ENCODE data around the gene REL.

REL gene

DNA sequence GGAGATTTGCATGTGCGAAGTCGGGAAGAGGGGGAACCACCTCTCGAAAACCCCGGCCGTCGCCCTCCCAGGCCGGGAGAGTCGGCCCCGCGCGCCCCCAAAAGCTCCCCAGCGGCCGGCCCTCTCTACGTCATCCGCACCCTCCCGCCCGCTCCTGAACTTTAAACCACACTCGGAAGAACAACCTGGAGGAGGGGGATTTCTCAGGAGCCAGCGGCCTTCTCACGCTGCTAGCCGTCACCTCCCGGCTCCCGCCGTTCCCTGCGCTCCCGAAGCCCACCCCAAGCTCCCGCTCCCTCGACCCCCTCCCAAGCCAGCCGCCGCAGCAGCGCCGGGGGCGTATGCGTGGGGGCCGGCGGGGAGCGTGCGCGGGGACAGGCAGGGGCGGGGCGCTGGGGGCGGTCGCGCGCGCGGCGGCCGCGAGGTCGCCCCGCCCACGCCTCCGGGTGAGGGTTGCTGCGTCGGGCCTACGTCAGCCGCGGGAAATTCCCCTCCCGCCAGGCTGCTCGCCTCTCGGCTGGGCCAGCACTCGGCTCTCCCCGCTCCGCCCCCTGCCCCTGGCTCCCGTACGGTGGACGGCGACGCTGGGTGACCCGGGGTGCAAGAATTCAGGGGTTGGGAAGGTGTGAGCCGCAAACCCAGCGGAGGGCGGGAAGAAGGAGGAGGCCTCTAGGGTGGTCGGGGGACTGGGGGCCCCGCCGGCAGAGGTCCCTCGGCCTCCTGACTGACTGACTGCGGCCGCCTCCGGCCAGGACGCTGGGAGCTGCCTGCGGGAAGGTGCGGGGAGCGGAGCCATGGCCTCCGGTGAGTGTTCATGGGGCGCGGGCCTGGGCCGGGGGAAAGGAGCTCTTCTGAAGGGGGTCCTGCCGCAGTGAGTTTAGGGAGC lies at the start of gene REL:
REL (plus strand) TSS at position 528 of the 886 bp plus-strand sequence; CDS start at position 795, 267 bp downstream.
- Histone ChIP-seq H3K4me1 (ENCODE audit: control insufficient read depth in 2 of 2, insufficient read depth in 2 of 2, low read length in 2 of 2) (peaks cover 9% of the 10 kb centered on the region in 2 donors), H3K9me3 (ENCODE audit: control insufficient read depth in 2 of 2, low read length in 2 of 2) (no peaks in the 10 kb centered on the region), H3K27ac (ENCODE audit: low read depth in 2 of 2, low read length in 2 of 2) (peak within 1 kb of the TSS; percentile 97 to 99), H3K36me3 (ENCODE audit: control insufficient read depth in 2 of 2, insufficient read depth in 2 of 2, low read length in 2 of 2) (no peaks in the 10 kb centered on the region), H3K9ac (ENCODE audit: low read depth in 1 of 2, low read length in 2 of 2) (peak within 1 kb of the TSS; percentile 95 to 100), H3K4me3 (ENCODE audit: low read length in 2 of 2) (peak within 1 kb of the TSS; percentile 83 to 97), H3K27me3 (ENCODE audit: control insufficient read depth in 2 of 2, insufficient read depth in 2 of 2, low read length in 2 of 2) (no peaks in the 10 kb centered on the region)

DNA sequence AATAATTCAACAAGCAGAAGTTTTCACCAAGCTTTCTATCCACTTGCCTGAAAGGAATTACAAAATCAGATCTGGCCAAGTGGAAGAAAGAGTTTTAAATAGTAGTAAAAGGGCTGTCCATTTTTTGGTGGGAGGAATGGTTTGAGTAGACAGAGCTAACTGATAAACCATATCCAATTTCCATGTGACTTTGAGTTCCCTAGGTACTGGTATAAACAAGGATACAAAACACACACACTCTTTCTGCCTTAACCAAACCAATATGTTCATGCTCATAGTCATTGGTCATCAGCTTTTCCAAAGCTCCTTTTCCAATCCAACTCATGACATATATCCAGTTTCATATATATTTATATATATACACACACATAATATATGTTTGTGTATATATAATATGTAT lies 49.5 kb upstream of the REL start:
- peaks cover 0 to 2% of the 10 kb centered on the region in 2 donors for H3K4me1 ChIP-seq (ENCODE audit: control insufficient read depth in 2 of 2, insufficient read depth in 2 of 2, low read length in 2 of 2)
- no peak overlapping the region for H3K27ac ChIP-seq (ENCODE audit: low read depth in 2 of 2, low read length in 2 of 2)

DNA sequence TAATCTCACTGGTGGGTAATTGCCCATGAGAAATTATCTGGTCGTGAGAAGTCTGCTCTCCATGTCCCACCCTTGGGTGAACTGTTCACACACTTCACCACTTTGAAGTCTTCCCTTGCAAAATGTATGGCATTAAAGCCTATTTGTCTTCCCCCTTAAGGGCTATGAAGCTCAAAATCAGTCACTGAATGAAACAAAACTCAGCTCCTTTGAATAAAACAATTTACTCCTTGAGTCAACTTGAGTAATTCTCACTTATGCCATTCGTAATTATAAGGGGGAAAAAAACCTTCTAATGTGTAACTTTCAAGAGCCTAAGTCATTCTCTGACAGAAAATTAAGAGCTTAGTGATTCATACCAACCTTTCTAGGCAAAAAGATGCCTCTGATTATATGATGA lies 48.8 kb upstream of the REL start:
- Histone ChIP-seq H3K27ac (ENCODE audit: low read depth in 2 of 2, low read length in 2 of 2) (no peak overlapping the region), H3K27me3 (ENCODE audit: control insufficient read depth in 2 of 2, insufficient read depth in 2 of 2, low read length in 2 of 2) (peaks cover 0 to 3% of the 10 kb centered on the region in 2 donors), H3K9me3 (ENCODE audit: control insufficient read depth in 2 of 2, low read length in 2 of 2) (no peaks in the 10 kb centered on the region), H3K4me1 (ENCODE audit: control insufficient read depth in 2 of 2, insufficient read depth in 2 of 2, low read length in 2 of 2) (peaks cover 0 to 2% of the 10 kb centered on the region in 2 donors), H3K36me3 (ENCODE audit: control insufficient read depth in 2 of 2, insufficient read depth in 2 of 2, low read length in 2 of 2) (no peaks in the 10 kb centered on the region), H3K9ac (ENCODE audit: low read depth in 1 of 2, low read length in 2 of 2) (no peak overlapping the region), H3K4me3 (ENCODE audit: low read length in 2 of 2) (no peak overlapping the region)

More for the DNA sequence above, 49.5 kb upstream of the REL start:
- no peaks in the 10 kb centered on the region for H3K9me3 ChIP-seq (ENCODE audit: control insufficient read depth in 2 of 2, low read length in 2 of 2)
- peaks cover 0 to 3% of the 10 kb centered on the region in 2 donors for H3K27me3 ChIP-seq (ENCODE audit: control insufficient read depth in 2 of 2, insufficient read depth in 2 of 2, low read length in 2 of 2)
- no peak overlapping the region for H3K9ac ChIP-seq (ENCODE audit: low read depth in 1 of 2, low read length in 2 of 2)
- H3K4me3 ChIP-seq (ENCODE audit: low read length in 2 of 2): no peak overlapping the region
- H3K36me3 ChIP-seq (ENCODE audit: control insufficient read depth in 2 of 2, insufficient read depth in 2 of 2, low read length in 2 of 2): no peaks in the 10 kb centered on the region

DNA sequence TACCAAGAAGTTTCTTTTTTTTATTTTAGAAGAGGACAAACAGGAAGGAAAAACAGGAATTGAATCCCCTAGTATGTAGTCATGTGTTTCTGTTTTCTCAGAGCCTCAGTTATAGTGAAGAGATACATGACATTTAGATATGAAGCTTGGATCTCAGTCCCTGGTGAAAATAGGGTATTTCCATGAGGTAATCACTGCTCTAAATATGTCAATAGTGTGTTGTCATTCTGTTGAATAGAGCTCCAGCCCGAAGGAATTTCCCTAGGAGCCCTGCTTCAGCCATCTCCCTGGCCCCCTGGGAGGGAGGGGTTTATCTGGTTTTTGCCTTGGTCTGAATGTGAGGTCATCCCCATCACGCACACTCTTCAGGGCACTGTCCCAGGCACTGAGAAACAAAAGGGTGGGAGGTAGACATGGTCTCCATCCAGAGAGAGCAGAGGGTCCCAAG lies 47.1 kb upstream of the REL start:
- Histone ChIP-seq H3K9ac (ENCODE audit: low read depth in 1 of 2, low read length in 2 of 2) (no peak overlapping the region), H3K27me3 (ENCODE audit: control insufficient read depth in 2 of 2, insufficient read depth in 2 of 2, low read length in 2 of 2) (peaks cover 0 to 3% of the 10 kb centered on the region in 2 donors), H3K27ac (ENCODE audit: low read depth in 2 of 2, low read length in 2 of 2) (no peak overlapping the region), H3K4me3 (ENCODE audit: low read length in 2 of 2) (no peak overlapping the region), H3K36me3 (ENCODE audit: control insufficient read depth in 2 of 2, insufficient read depth in 2 of 2, low read length in 2 of 2) (no peaks in the 10 kb centered on the region), H3K9me3 (ENCODE audit: control insufficient read depth in 2 of 2, low read length in 2 of 2) (no peaks in the 10 kb centered on the region), H3K4me1 (ENCODE audit: control insufficient read depth in 2 of 2, insufficient read depth in 2 of 2, low read length in 2 of 2) (peaks cover 0 to 2% of the 10 kb centered on the region in 2 donors)

DNA sequence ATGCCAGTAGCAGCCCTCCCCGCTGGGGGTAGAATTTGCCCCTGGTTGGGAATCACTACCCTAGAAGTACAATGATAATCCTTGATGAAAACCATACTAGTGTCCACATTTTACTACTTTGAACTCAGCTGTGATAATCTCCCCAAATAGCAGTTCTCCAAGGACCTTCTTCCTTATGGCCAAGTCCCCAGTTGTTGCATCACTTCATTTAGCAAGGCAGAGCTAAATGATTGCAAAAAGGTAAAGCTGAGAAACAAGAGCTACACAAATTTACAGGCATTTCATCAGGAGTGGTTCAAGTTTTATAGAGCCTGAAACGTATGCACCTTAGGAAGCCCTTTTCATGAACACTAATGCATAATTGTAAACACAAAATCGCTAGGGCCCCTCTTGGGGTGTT lies 44.9 kb upstream of the REL start:
- no peak overlapping the region for H3K4me3 ChIP-seq (ENCODE audit: low read length in 2 of 2)
- H3K4me1 ChIP-seq (ENCODE audit: control insufficient read depth in 2 of 2, insufficient read depth in 2 of 2, low read length in 2 of 2): peaks cover 0 to 2% of the 10 kb centered on the region in 2 donors
- peaks cover 0 to 3% of the 10 kb centered on the region in 2 donors for H3K27me3 ChIP-seq (ENCODE audit: control insufficient read depth in 2 of 2, insufficient read depth in 2 of 2, low read length in 2 of 2)
- H3K36me3 ChIP-seq (ENCODE audit: control insufficient read depth in 2 of 2, insufficient read depth in 2 of 2, low read length in 2 of 2): no peaks in the 10 kb centered on the region
- no peak overlapping the region for H3K9ac ChIP-seq (ENCODE audit: low read depth in 1 of 2, low read length in 2 of 2)
- no peaks in the 10 kb centered on the region for H3K9me3 ChIP-seq (ENCODE audit: control insufficient read depth in 2 of 2, low read length in 2 of 2)
- no peak overlapping the region for H3K27ac ChIP-seq (ENCODE audit: low read depth in 2 of 2, low read length in 2 of 2)

DNA sequence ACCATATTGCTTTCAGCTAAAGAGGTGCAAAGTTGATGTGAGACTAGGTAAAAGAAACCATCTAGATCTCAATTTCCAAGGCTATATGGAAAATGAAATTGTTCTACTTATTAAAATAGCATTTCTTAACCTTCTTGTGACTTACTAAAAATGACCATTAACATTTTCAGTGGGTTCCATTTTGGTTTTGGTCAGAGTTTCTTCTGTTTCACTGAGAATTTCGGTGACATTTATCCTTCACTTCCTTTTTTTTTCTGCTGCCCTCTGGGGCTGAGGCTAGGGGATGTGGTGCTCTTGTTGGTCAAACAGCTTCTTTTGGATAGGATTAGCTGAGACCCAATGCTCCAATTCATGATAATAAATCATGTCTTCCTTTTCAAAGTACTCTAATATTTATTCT lies 44.3 kb upstream of the REL start:
- Histone ChIP-seq H3K9me3 (ENCODE audit: control insufficient read depth in 2 of 2, low read length in 2 of 2) (no peaks in the 10 kb centered on the region), H3K36me3 (ENCODE audit: control insufficient read depth in 2 of 2, insufficient read depth in 2 of 2, low read length in 2 of 2) (no peaks in the 10 kb centered on the region), H3K4me1 (ENCODE audit: control insufficient read depth in 2 of 2, insufficient read depth in 2 of 2, low read length in 2 of 2) (peaks cover 0 to 2% of the 10 kb centered on the region in 2 donors), H3K27me3 (ENCODE audit: control insufficient read depth in 2 of 2, insufficient read depth in 2 of 2, low read length in 2 of 2) (peaks cover 0 to 3% of the 10 kb centered on the region in 2 donors), H3K27ac (ENCODE audit: low read depth in 2 of 2, low read length in 2 of 2) (no peak overlapping the region), H3K9ac (ENCODE audit: low read depth in 1 of 2, low read length in 2 of 2) (no peak overlapping the region), H3K4me3 (ENCODE audit: low read length in 2 of 2) (no peak overlapping the region)

DNA sequence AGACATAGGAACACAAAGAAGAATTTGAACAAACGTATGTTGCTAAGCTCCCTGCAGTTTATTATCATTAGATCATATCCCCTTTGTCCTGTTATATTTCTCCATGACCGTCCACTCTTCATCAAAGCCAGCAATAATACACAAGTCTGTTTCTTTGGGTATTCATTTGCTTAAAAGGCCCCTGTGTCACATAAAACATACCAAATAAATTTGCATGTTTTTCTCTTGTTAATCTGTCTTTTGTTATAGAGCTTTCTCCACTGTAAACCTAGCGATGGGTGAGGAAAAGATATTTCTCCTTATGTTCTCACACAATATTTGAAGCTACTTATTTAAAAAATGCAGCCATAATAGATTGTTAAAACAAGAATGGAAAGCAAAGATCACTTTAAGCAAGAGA lies 42.9 kb upstream of the REL start:
- peaks cover 0 to 2% of the 10 kb centered on the region in 2 donors for H3K4me1 ChIP-seq (ENCODE audit: control insufficient read depth in 2 of 2, insufficient read depth in 2 of 2, low read length in 2 of 2)
- H3K4me3 ChIP-seq (ENCODE audit: low read length in 2 of 2): no peak overlapping the region
- no peaks in the 10 kb centered on the region for H3K9me3 ChIP-seq (ENCODE audit: control insufficient read depth in 2 of 2, low read length in 2 of 2)
- no peaks in the 10 kb centered on the region for H3K36me3 ChIP-seq (ENCODE audit: control insufficient read depth in 2 of 2, insufficient read depth in 2 of 2, low read length in 2 of 2)
- H3K27ac ChIP-seq (ENCODE audit: low read depth in 2 of 2, low read length in 2 of 2): no peak overlapping the region
- no peak overlapping the region for H3K9ac ChIP-seq (ENCODE audit: low read depth in 1 of 2, low read length in 2 of 2)
- H3K27me3 ChIP-seq (ENCODE audit: control insufficient read depth in 2 of 2, insufficient read depth in 2 of 2, low read length in 2 of 2): no peaks in the 10 kb centered on the region

DNA sequence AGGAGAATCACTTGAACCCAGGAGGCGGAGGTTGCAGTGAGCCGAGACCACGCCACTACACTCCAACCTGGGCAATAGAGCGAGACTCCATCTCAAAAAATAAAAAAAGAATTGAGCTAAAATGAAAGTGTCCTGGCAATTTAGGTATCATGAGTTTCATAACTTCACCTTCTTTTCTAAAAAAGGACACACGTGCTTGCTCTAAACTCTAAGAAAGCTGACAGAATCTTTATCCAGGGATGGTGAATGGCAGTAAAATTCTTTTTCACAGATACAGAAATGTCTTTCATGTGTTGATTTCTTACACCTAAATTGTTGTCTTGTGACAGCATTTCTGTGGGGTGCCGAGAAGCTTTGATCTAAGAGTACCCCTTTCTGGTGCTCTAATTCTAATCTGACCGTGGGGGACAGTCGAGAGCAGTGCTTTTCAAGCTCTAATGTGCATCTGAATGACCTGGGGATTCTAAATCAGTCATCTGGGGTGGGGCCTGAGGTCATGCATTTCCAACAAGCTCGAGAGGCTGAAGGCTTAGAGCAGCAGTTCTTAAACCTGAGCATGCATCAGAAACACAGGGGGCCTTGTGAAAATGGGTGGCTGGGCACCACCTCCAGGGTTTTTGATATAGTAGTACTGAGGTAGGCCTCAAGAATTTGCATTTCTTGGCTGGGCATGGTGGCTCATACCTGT lies 42.1 kb upstream of the REL start:
- Histone ChIP-seq H3K9ac (ENCODE audit: low read depth in 1 of 2, low read length in 2 of 2) (no peak overlapping the region), H3K4me3 (ENCODE audit: low read length in 2 of 2) (no peak overlapping the region), H3K36me3 (ENCODE audit: control insufficient read depth in 2 of 2, insufficient read depth in 2 of 2, low read length in 2 of 2) (no peaks in the 10 kb centered on the region), H3K4me1 (ENCODE audit: control insufficient read depth in 2 of 2, insufficient read depth in 2 of 2, low read length in 2 of 2) (no peaks in the 10 kb centered on the region), H3K9me3 (ENCODE audit: control insufficient read depth in 2 of 2, low read length in 2 of 2) (no peaks in the 10 kb centered on the region), H3K27ac (ENCODE audit: low read depth in 2 of 2, low read length in 2 of 2) (no peak overlapping the region), H3K27me3 (ENCODE audit: control insufficient read depth in 2 of 2, insufficient read depth in 2 of 2, low read length in 2 of 2) (no peaks in the 10 kb centered on the region)

DNA sequence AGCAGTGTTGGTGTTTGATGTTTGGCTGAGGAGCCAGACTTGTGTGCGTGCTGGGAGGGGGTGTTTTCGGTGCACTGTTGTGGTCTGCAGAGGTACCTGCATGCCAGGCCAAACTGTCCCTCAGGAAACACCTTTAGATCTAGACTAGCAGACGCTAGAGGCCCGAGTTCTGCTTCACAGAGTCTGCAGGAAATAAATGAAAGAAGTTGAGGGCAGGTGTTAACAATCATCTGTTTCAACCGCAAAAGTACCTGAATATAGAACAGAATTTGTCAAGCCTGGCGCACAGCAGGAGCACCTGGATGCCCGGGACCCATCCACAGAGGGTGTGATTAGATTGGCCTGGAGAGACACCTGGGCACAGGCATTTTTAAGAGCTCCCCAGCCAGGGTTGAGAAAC lies 40.5 kb upstream of the REL start:
- H3K27ac ChIP-seq (ENCODE audit: low read depth in 2 of 2, low read length in 2 of 2): peak overlapping the region in 1 of 2 donors; percentile 16
- H3K4me3 ChIP-seq (ENCODE audit: low read length in 2 of 2): no peak overlapping the region
- H3K9ac ChIP-seq (ENCODE audit: low read depth in 1 of 2, low read length in 2 of 2): no peak overlapping the region
- no peaks in the 10 kb centered on the region for H3K9me3 ChIP-seq (ENCODE audit: control insufficient read depth in 2 of 2, low read length in 2 of 2)
- no peaks in the 10 kb centered on the region for H3K4me1 ChIP-seq (ENCODE audit: control insufficient read depth in 2 of 2, insufficient read depth in 2 of 2, low read length in 2 of 2)
- no peaks in the 10 kb centered on the region for H3K27me3 ChIP-seq (ENCODE audit: control insufficient read depth in 2 of 2, insufficient read depth in 2 of 2, low read length in 2 of 2)
- no peaks in the 10 kb centered on the region for H3K36me3 ChIP-seq (ENCODE audit: control insufficient read depth in 2 of 2, insufficient read depth in 2 of 2, low read length in 2 of 2)

DNA sequence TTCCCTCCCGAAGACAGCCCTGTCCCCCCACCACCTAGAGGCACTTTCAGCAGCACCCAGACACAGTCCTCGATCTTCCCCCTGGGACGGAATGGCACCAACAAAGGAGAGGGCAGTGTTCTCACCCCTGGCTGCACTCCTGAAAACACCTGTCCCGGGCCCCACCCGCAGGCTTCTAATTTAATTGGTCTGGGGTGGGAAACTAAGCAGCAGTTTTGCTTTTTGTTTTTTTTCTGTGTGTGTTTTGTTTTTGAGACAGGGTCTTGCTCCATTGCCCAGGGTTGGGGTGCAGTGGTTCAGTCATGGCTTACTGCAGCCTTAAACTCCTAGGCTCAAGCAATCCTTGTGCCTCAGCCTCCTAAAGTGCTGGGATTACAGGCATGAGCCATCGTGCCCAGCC lies 38.4 kb upstream of the REL start:
- Histone ChIP-seq H3K27me3 (ENCODE audit: control insufficient read depth in 2 of 2, insufficient read depth in 2 of 2, low read length in 2 of 2) (no peaks in the 10 kb centered on the region), H3K4me3 (ENCODE audit: low read length in 2 of 2) (no peak overlapping the region), H3K4me1 (ENCODE audit: control insufficient read depth in 2 of 2, insufficient read depth in 2 of 2, low read length in 2 of 2) (no peaks in the 10 kb centered on the region)

More for the DNA sequence above, 38.4 kb upstream of the REL start:
- Histone ChIP-seq H3K36me3 (ENCODE audit: control insufficient read depth in 2 of 2, insufficient read depth in 2 of 2, low read length in 2 of 2) (no peaks in the 10 kb centered on the region), H3K9ac (ENCODE audit: low read depth in 1 of 2, low read length in 2 of 2) (no peak overlapping the region), H3K9me3 (ENCODE audit: control insufficient read depth in 2 of 2, low read length in 2 of 2) (no peaks in the 10 kb centered on the region), H3K27ac (ENCODE audit: low read depth in 2 of 2, low read length in 2 of 2) (no peak overlapping the region)
